HepG2 (cell line): ENCODE results near the gene ADGRD1. TPM values are rescaled to one million over a fixed set of nuclear protein-coding genes. Genes with fewer than 3 reads are reported as not detected.

ENCODE experiments used
- ATAC-seq: fragments of 200-7000 bp; cut with Tn5 transposase; 3 replicates; pipeline ENCODE4 v1.9.1; 2020; ENCODE audit warnings: mild to moderate bottlenecking, moderate library complexity
- BruUV-seq: library from RNA; stranded (reverse); fragments of 400-500 nt; replicated peaks from 2 replicates; lab custom pipeline; 2021; lab: Mats Ljungman, UMichigan
- CTCF ChIA-PET: fragments of 300-600 bp; formaldehyde crosslinking; extraction: SDS; loops from one replicate; lab custom pipeline; 2021; ENCODE audit warnings: low total read pairs, inconsistent platforms, low intra/inter-chr PET ratio; lab: Yijun Ruan, JAX
- POLR2A ChIA-PET: fragments of 350-600 bp; sonication (Branson Sonifier 250); formaldehyde crosslinking; loops from one replicate; lab custom pipeline; 2020; ENCODE audit warnings: antibody characterized with exemption, inconsistent platforms; lab: Yijun Ruan, JAX
- DNase-seq: peaks from one replicate; pipeline ENCODE4 v3.0.0-alpha.2; 2015; ENCODE audit warnings: low spot score
- FAIRE-seq: peaks from 3 replicates; lab custom pipeline; 2011; peaks lifted over from hg19 to GRCh38; lab: Jason Lieb, UNC
- H2AFZ ChIP-seq: one replicate; pipeline ENCODE4 v1.6.1; 2011; ENCODE audit warnings: low read length, inconsistent platforms
- H3K27ac ChIP-seq: fragments of 300-600 bp; 3 replicates; pipeline ENCODE4 v1.8.0; 2011; ENCODE audit warnings: mixed run types, mild to moderate bottlenecking, mixed read lengths, low read length, inconsistent platforms; ENCODE audit not compliant: insufficient read depth; ENCODE audit errors: extremely low read length
- H3K27me3 ChIP-seq, 2 experiments: fragments of 200-600 bp in 1 of 2; 2 replicates in 1 of 2; 3 replicates in 1 of 2; pipeline versions ENCODE4 v1.6.0 to v1.8.0; 2011; ENCODE audit warnings: low read length in 2 of 2, mild to moderate bottlenecking in 2 of 2, moderate library complexity in 2 of 2, inconsistent platforms in 1 of 2; ENCODE audit not compliant: insufficient read depth in 2 of 2, control insufficient read depth in 1 of 2
- H3K36me3 ChIP-seq, 2 experiments: fragments of 200-600 bp in 1 of 2; replicated peaks in 1 of 2; 2 replicates in 1 of 2; 3 replicates in 1 of 2; pipeline versions ENCODE4 v1.5.1 to v1.8.0; 2011; ENCODE audit warnings: low read length in 2 of 2, inconsistent platforms in 1 of 2; ENCODE audit not compliant: insufficient read depth in 2 of 2, control insufficient read depth in 1 of 2
- H3K4me1 ChIP-seq: 2 replicates; pipeline ENCODE4 v1.5.1; 2012; ENCODE audit warnings: low read length, inconsistent platforms; ENCODE audit not compliant: insufficient read depth
- H3K4me2 ChIP-seq: 2 replicates; pipeline ENCODE4 v1.6.0; 2011; ENCODE audit warnings: low read depth, low read length, inconsistent platforms
- H3K4me3 ChIP-seq, 3 experiments: fragments of 200-600 bp in 1 of 3; sonication (generic), shearing (Covaris generic) in 1 of 3; replicated peaks in 1 of 3; 2 replicates each; pipeline ENCODE4 v1.5.1; 2011 to 2016; ENCODE audit warnings: low read length in 3 of 3, inconsistent platforms in 2 of 3, low read depth in 2 of 3, mild to moderate bottlenecking in 2 of 3, control low read depth in 1 of 3, mixed read lengths in 1 of 3; ENCODE audit not compliant: insufficient read depth in 1 of 3
- H3K79me2 ChIP-seq: one replicate; pipeline ENCODE4 v1.6.1; 2011; ENCODE audit warnings: low read length, inconsistent platforms; ENCODE audit not compliant: insufficient read depth
- H3K9ac ChIP-seq: 2 replicates; pipeline ENCODE4 v1.6.0; 2011; ENCODE audit warnings: mild to moderate bottlenecking, low read depth, low read length, inconsistent platforms; ENCODE audit not compliant: insufficient read depth
- H3K9me3 ChIP-seq: 2 replicates; pipeline ENCODE4 v1.5.1; 2012; ENCODE audit warnings: mild to moderate bottlenecking, low read length
- H4K20me1 ChIP-seq: 2 replicates; pipeline ENCODE4 v1.6.0; 2011; ENCODE audit warnings: inconsistent platforms, mild to moderate bottlenecking, low read length, moderate library complexity; ENCODE audit not compliant: insufficient read depth
- ARID2 ChIP-seq: sonication (generic); formaldehyde crosslinking; IDR thresholded peaks from 2 replicates; pipeline ENCODE4 v1.8.1; 2022; ENCODE audit warnings: mild to moderate bottlenecking, missing genetic modification reagents, borderline replicate concordance
- BATF2 ChIP-seq: sonication (generic); formaldehyde crosslinking; IDR thresholded peaks from 2 replicates; pipeline ENCODE4 v1.8.0; 2022; ENCODE audit warnings: mild to moderate bottlenecking, missing genetic modification reagents, moderate library complexity
- CHD4 ChIP-seq: fragments of 200-600 bp; sonication (generic); IDR thresholded peaks from 2 replicates; pipeline ENCODE4 v1.7.0; 2017; ENCODE audit warnings: mild to moderate bottlenecking, low read length, borderline replicate concordance
- HNRNPH1 ChIP-seq: fragments of 200-400 bp; formaldehyde crosslinking; optimal IDR thresholded peaks from 2 replicates; pipeline ENCODE3; 2017; ENCODE audit warnings: mild to moderate bottlenecking, low read depth, low read length
- IKZF4 ChIP-seq: sonication (generic); formaldehyde crosslinking; IDR thresholded peaks from 2 replicates; pipeline ENCODE4 v1.5.1; 2020; ENCODE audit warnings: borderline replicate concordance, mild to moderate bottlenecking, low read depth, missing genetic modification reagents; ENCODE audit errors: not compliant biosample characterization
- MAFF ChIP-seq: IDR thresholded peaks from 2 replicates; pipeline ENCODE4 v1.6.1; 2011; ENCODE audit warnings: low read depth, low read length, improper control_type of control experiment
- NR2F6 ChIP-seq, 2 experiments: IDR thresholded peaks; 2 replicates each; pipeline ENCODE4 v1.6.1; 2016; ENCODE audit warnings: antibody characterized with exemption in 1 of 2, mild to moderate bottlenecking in 1 of 2
- TBP ChIP-seq: sonication (generic); formaldehyde crosslinking; IDR thresholded peaks from 2 replicates; pipeline ENCODE4 v1.5.0; 2020; ENCODE audit warnings: missing genetic modification reagents
- TBX3 ChIP-seq: fragments of 450-650 bp; IDR thresholded peaks from 2 replicates; pipeline ENCODE4 v1.6.1; 2017; ENCODE audit warnings: antibody characterized with exemption, mild to moderate bottlenecking, inconsistent platforms, borderline replicate concordance
- TGIF2 ChIP-seq: IDR thresholded peaks from 2 replicates; pipeline ENCODE4 v1.6.1; 2016; ENCODE audit warnings: control low read depth, missing compliant biosample characterization
- ZBTB20 ChIP-seq: sonication (generic); formaldehyde crosslinking; IDR thresholded peaks from 2 replicates; pipeline ENCODE4 v1.8.1; 2023; ENCODE audit warnings: missing genetic modification reagents, low read depth, mild to moderate bottlenecking, borderline replicate concordance
- ZFP36L1 ChIP-seq: sonication (generic); formaldehyde crosslinking; IDR thresholded peaks from 2 replicates; pipeline ENCODE4 v1.8.0; 2022; ENCODE audit warnings: mild to moderate bottlenecking, missing genetic modification reagents, moderate library complexity
- ZNF235 ChIP-seq: sonication (generic); formaldehyde crosslinking; IDR thresholded peaks from 2 replicates; pipeline ENCODE4 v1.8.1; 2023; ENCODE audit warnings: mild to moderate bottlenecking, missing genetic modification reagents, borderline replicate concordance
- ZNF274 ChIP-seq: sonication (generic); formaldehyde crosslinking; IDR thresholded peaks from 2 replicates; pipeline ENCODE4 v1.5.1; 2020; ENCODE audit warnings: mild to moderate bottlenecking, missing genetic modification reagents
- ZNF280B ChIP-seq: sonication (generic); formaldehyde crosslinking; IDR thresholded peaks from 2 replicates; pipeline ENCODE4 v1.5.0; 2020; ENCODE audit warnings: missing genetic modification reagents, mild to moderate bottlenecking, borderline replicate concordance
- ZNF546 ChIP-seq: sonication (generic); formaldehyde crosslinking; conservative IDR thresholded peaks from 2 replicates; pipeline ENCODE4 v1.8.1; 2023; ENCODE audit warnings: mild to moderate bottlenecking, missing genetic modification reagents
- WGBS: methylation state at CpG from one replicate; pipeline ENCODE4 v1.1.6; 2017; ENCODE audit warnings: low lambda C conversion rate; 5-methylcytosine and 5-hydroxymethylcytosine counted together
- in situ Hi-C: cut with HindIII; loops from 2 replicates; pipeline ENCODE4 v1.10.0; 2017; ENCODE audit warnings: low pct_unique_long_range_greater_than_20kb; ENCODE audit not compliant: extremely low pct_ligation_motif_present
- intact Hi-C: fragments of 100-400 bp; cut with micrococcal nuclease; formaldehyde crosslinking; loops from one replicate; pipeline ENCODE4 v1.10.0; 2022; ENCODE audit not compliant: unreplicated experiment
- polyA plus RNA-seq, 8 experiments: library from polyadenylated mRNA; depleted of rRNA in 3 of 8; stranded (reverse) in 7 of 8; unstranded in 1 of 8; fragments of >200 nt; fragmentation: Illumina TruSeq in 4 of 8; extraction: Trizol in 4 of 8; gene quantifications; 2 replicates each; pipeline versions ENCODE4 v1.2.1 to v1.2.3, GENCODE V29; 2011 to 2016; ENCODE audit warnings: low read depth in 4 of 8, missing spikeins in 1 of 8, mixed read lengths in 1 of 8; ENCODE audit not compliant: insufficient read depth in 1 of 8
- total RNA-seq, 5 experiments: library from RNA; depleted of rRNA; stranded (reverse); fragments of >200 nt; fragmentation: Illumina TruSeq; extraction: Trizol; gene quantifications; 2 replicates each; pipeline ENCODE4 v1.2.3, GENCODE V29; 2016; ENCODE audit warnings: low read depth in 1 of 5
- TF ChIP-seq, protein P1 (sequence below): sonication (generic); formaldehyde crosslinking; IDR thresholded peaks from 2 replicates; pipeline ENCODE4 v1.9.0; 2021; ENCODE audit warnings: missing genetic modification reagents, borderline replicate concordance
- TF ChIP-seq, protein P2 (sequence below): sonication (generic); formaldehyde crosslinking; IDR thresholded peaks from 2 replicates; pipeline ENCODE4 v1.5.0; 2020; ENCODE audit warnings: mild to moderate bottlenecking, missing genetic modification reagents

The ADGRD1 gene
- total and polyA plus RNA-seq, 2 of the 13 experiments (the other 11 are each of a cell fraction or from before 2014, with no cell fraction given), result 0.46 to 12.4 TPM

DNA sequence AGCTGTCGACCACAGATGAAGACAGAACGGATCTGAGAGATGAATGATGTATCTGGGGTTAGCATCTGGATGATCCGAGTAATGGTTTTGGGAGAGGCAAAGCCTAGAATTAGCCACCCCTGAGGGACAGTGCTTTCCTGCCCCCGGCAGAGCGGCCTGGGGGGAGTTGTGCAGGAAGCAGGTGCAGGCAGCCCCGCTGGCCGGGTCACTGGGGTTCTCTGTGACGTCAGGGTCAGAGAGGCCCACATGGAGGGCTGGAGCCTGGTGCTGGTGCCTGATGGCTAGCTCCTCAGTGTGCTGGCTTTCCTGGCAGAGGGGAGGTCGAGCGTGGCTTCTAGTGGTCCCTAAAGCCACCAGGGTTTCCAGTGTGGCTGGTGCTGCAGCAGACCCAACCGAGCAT, 70.3 kb downstream of the ADGRD1 start:
- Histone ChIP-seq H4K20me1 (no peaks in the 10 kb centered on the region), H3K9me3 (no peaks in the 10 kb centered on the region), H3K9ac (no peak overlapping the region), H3K4me1 (peaks cover 33% of the 10 kb centered on the region), H2AFZ (no peak overlapping the region), H3K36me3 (peaks cover 0 to 3% of the 10 kb centered on the region in 2 experiments; a peak in 1 of 5 replicates), H3K4me2 (no peak overlapping the region), H3K4me3 (no peak overlapping the region), H3K27me3 (peaks cover 0 to 1% of the 10 kb centered on the region in 2 experiments; a peak in 1 of 5 replicates), H3K79me2 (no peaks in the 10 kb centered on the region), H3K27ac (no peak overlapping the region)
- in situ Hi-C loops, result no loop called here
- intact Hi-C loops, result no loop called here
- ChIA-PET POLR2A (no interaction called here), CTCF (no interaction called here)
- TF ChIP-seq ZNF274 (CRISPR knock-in tag), result no peak
- no peak for TF ChIP-seq TGIF2 (CRISPR knock-in tag)
- TF ChIP-seq, protein P1, sequence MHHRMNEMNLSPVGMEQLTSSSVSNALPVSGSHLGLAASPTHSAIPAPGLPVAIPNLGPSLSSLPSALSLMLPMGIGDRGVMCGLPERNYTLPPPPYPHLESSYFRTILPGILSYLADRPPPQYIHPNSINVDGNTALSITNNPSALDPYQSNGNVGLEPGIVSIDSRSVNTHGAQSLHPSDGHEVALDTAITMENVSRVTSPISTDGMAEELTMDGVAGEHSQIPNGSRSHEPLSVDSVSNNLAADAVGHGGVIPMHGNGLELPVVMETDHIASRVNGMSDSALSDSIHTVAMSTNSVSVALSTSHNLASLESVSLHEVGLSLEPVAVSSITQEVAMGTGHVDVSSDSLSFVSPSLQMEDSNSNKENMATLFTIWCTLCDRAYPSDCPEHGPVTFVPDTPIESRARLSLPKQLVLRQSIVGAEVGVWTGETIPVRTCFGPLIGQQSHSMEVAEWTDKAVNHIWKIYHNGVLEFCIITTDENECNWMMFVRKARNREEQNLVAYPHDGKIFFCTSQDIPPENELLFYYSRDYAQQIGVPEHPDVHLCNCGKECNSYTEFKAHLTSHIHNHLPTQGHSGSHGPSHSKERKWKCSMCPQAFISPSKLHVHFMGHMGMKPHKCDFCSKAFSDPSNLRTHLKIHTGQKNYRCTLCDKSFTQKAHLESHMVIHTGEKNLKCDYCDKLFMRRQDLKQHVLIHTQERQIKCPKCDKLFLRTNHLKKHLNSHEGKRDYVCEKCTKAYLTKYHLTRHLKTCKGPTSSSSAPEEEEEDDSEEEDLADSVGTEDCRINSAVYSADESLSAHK, result no peak
- TF ChIP-seq TBP (CRISPR knock-in tag), result no peak
- no peak for TF ChIP-seq HNRNPH1
- TF ChIP-seq ZFP36L1, result no peak
- no peak for TF ChIP-seq BATF2 (CRISPR knock-in tag)
- no peak for TF ChIP-seq ZNF546 (CRISPR knock-in tag)
- no peak for TF ChIP-seq ARID2
- no peak for TF ChIP-seq TBX3
- no peak for TF ChIP-seq MAFF
- no peak for TF ChIP-seq IKZF4 (CRISPR knock-in tag)
- TF ChIP-seq NR2F6 (IDR thresholded peaks at IDR 0.05), result no peak
- no peak for TF ChIP-seq NR2F6 (CRISPR knock-in tag; IDR thresholded peaks at IDR 0.05)
- no peak for TF ChIP-seq ZNF280B
- no peak for TF ChIP-seq CHD4
- no peak for TF ChIP-seq ZNF235 (CRISPR knock-in tag)
- TF ChIP-seq, protein P2, sequence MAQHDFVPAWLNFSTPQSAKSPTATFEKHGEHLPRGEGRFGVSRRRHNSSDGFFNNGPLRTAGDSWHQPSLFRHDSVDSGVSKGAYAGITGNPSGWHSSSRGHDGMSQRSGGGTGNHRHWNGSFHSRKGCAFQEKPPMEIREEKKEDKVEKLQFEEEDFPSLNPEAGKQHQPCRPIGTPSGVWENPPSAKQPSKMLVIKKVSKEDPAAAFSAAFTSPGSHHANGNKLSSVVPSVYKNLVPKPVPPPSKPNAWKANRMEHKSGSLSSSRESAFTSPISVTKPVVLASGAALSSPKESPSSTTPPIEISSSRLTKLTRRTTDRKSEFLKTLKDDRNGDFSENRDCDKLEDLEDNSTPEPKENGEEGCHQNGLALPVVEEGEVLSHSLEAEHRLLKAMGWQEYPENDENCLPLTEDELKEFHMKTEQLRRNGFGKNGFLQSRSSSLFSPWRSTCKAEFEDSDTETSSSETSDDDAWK (CRISPR knock-in tag), result no peak
- TF ChIP-seq ZBTB20 (CRISPR knock-in tag), result no peak
- FAIRE-seq, result no peak
- BruUV-seq, result no TSS peak
- 89% methylated on average over 6 of the region's 11 CpGs for WGBS
- ATAC-seq, result no peak
- DNase-seq, result no peak
